CD8-positive, alpha-beta memory T cell (primary cell): ENCODE measurements around the gene CHRNA4. TPM values are rescaled to one million over a fixed set of nuclear protein-coding genes. Genes with fewer than 3 reads are reported as not detected.

Experiments used
- CTCF ChIA-PET: fragments of 350-600 bp; sonication (Branson Sonifier 250); formaldehyde crosslinking; loops from one replicate; lab custom pipeline; 2021; ENCODE audit warnings: antibody characterized with exemption; lab: Charles Lee
- POLR2A ChIA-PET: fragments of 350-600 bp; sonication (Branson Sonifier 250); formaldehyde crosslinking; loops from one replicate; lab custom pipeline; 2021; ENCODE audit warnings: antibody characterized with exemption; lab: Charles Lee
- DNase-seq, 5 donors: peaks; one replicate each; pipeline versions ENCODE4 v3.0.0 to v3.0.0-alpha.2; 2020 to 2022; ENCODE audit warnings: mixed read lengths in 1 of 5
- H3K27ac ChIP-seq: one replicate; pipeline ENCODE4 v1.7.0; 2013; ENCODE audit warnings: low read depth, mild to moderate bottlenecking, low read length, moderate library complexity
- H3K27me3 ChIP-seq: 2 replicates; pipeline ENCODE4 v1.7.0; 2013; ENCODE audit warnings: low read length, mild to moderate bottlenecking; ENCODE audit not compliant: insufficient read depth, poor library complexity, severe bottlenecking
- H3K36me3 ChIP-seq: 2 replicates; pipeline ENCODE4 v1.7.0; 2013; ENCODE audit warnings: mild to moderate bottlenecking, low read length, moderate library complexity; ENCODE audit not compliant: insufficient read depth
- H3K4me1 ChIP-seq: 2 replicates; pipeline ENCODE4 v1.7.0; 2013; ENCODE audit warnings: mild to moderate bottlenecking, low read length, moderate library complexity; ENCODE audit not compliant: insufficient read depth
- H3K4me3 ChIP-seq: 2 replicates; pipeline ENCODE4 v1.7.0; 2013; ENCODE audit warnings: mild to moderate bottlenecking, low read length
- H3K9me3 ChIP-seq: 2 replicates; pipeline ENCODE4 v1.7.0; 2013; ENCODE audit warnings: mild to moderate bottlenecking, low read length
- H3K27ac Mint-ChIP-seq, 8 donors: one replicate each; pipeline ENCODE4 v1.8.0; 2020 to 2021; ENCODE audit warnings: mixed read lengths in 8 of 8, mild to moderate bottlenecking in 6 of 8, inconsistent platforms in 3 of 8, moderate library complexity in 3 of 8
- H3K27me3 Mint-ChIP-seq, 2 donors: one replicate each; pipeline ENCODE4 v1.8.0; 2020 to 2021; ENCODE audit warnings: mixed read lengths in 2 of 2, mild to moderate bottlenecking in 1 of 2, moderate library complexity in 1 of 2
- H3K36me3 Mint-ChIP-seq, 3 donors: one replicate each; pipeline ENCODE4 v1.8.0; 2020 to 2021; ENCODE audit warnings: mixed read lengths in 3 of 3, inconsistent platforms in 1 of 3, mild to moderate bottlenecking in 1 of 3
- H3K4me1 Mint-ChIP-seq, 3 donors: one replicate each; pipeline ENCODE4 v1.8.0; 2020 to 2021; ENCODE audit warnings: mixed read lengths in 3 of 3, inconsistent platforms in 1 of 3, mild to moderate bottlenecking in 1 of 3
- H3K4me3 Mint-ChIP-seq, 7 donors: one replicate each; pipeline ENCODE4 v1.8.0; 2020 to 2021; ENCODE audit warnings: mixed read lengths in 7 of 7, mild to moderate bottlenecking in 6 of 7, moderate library complexity in 4 of 7, inconsistent platforms in 2 of 7
- H3K9me3 Mint-ChIP-seq, 5 donors: one replicate each; pipeline ENCODE4 v1.8.0; 2020 to 2022; ENCODE audit warnings: mixed read lengths in 5 of 5, mild to moderate bottlenecking in 3 of 5, moderate library complexity in 2 of 5, inconsistent platforms in 1 of 5
- polyA plus RNA-seq: library from polyadenylated mRNA; unstranded; fragments of 300-500 nt; fragmentation: Illumina TruSeq; gene quantifications from one replicate; pipeline ENCODE4 v1.2.3, GENCODE V29; 2021
- total RNA-seq, 2 experiments: library from RNA; stranded (reverse); gene quantifications; one replicate each; pipeline ENCODE4 v1.2.3, GENCODE V29; 2021

Gene CHRNA4
- total and polyA plus RNA-seq, 3 experiments from 2014 or later = not detected

- no peaks in the 10 kb centered on the region for H3K9me3 ChIP-seq
- H3K36me3 ChIP-seq = no peaks in the 10 kb centered on the region
- H3K4me1 ChIP-seq = no peaks in the 10 kb centered on the region
- Mint-ChIP-seq H3K4me1 (no peaks in the 10 kb centered on the region), H3K4me3 (no peak overlapping the region), H3K36me3 (no peaks in the 10 kb centered on the region), H3K27me3 (peaks cover 4 to 5% of the 10 kb centered on the region in 2 donors), H3K27ac (no peak overlapping the region), H3K9me3 (no peaks in the 10 kb centered on the region)
- H3K27me3 ChIP-seq = no peaks in the 10 kb centered on the region
- DNase-seq = no peak
- CTCF ChIA-PET = interaction anchor here (1.5 kb wide), 1 partner anchor 13 kb away, joined by 3 read pairs; no protein-coding TSS in a partner anchor
- H3K4me3 ChIP-seq = no peak overlapping the region
- POLR2A ChIA-PET = interaction anchor here (0.7 kb wide), 1 partner anchor 34 kb away, joined by 6 read pairs; no protein-coding TSS in a partner anchor
- no peak overlapping the region for H3K27ac ChIP-seq
Measured at GRCh38 chr20:63317061-63317460, 44.1 kb downstream of the CHRNA4 start.

GRCh38 chr20:63316502-63316921 lies 44.6 kb downstream of the CHRNA4 start:
- Mint-ChIP-seq H3K4me1 (no peaks in the 10 kb centered on the region), H3K27ac (no peak overlapping the region), H3K4me3 (no peak overlapping the region), H3K27me3 (peaks cover 4 to 5% of the 10 kb centered on the region in 2 donors), H3K36me3 (no peaks in the 10 kb centered on the region), H3K9me3 (no peaks in the 10 kb centered on the region)
- no peaks in the 10 kb centered on the region for H3K4me1 ChIP-seq
- CTCF ChIA-PET = interaction anchor here (1.5 kb wide), 1 partner anchor 13 kb away, joined by 3 read pairs; no protein-coding TSS in a partner anchor
- no peak overlapping the region for H3K27ac ChIP-seq
- POLR2A ChIA-PET = no interaction called here
- H3K9me3 ChIP-seq = no peaks in the 10 kb centered on the region
- H3K4me3 ChIP-seq = no peak overlapping the region
- no peaks in the 10 kb centered on the region for H3K27me3 ChIP-seq
- no peaks in the 10 kb centered on the region for H3K36me3 ChIP-seq
- peak in 2 of 5 donors; percentile 0 to 25 for DNase-seq

GRCh38 chr20:63315731-63316491 lies 45.2 kb downstream of the CHRNA4 start:
- CTCF ChIA-PET = no interaction called here
- Mint-ChIP-seq H3K27ac (no peak overlapping the region), H3K36me3 (no peaks in the 10 kb centered on the region), H3K27me3 (peaks cover 4 to 5% of the 10 kb centered on the region in 2 donors), H3K4me1 (no peaks in the 10 kb centered on the region), H3K9me3 (no peaks in the 10 kb centered on the region), H3K4me3 (no peak overlapping the region)
- POLR2A ChIA-PET = no interaction called here
- Histone ChIP-seq H3K9me3 (no peaks in the 10 kb centered on the region), H3K27ac (no peak overlapping the region), H3K36me3 (no peaks in the 10 kb centered on the region), H3K4me1 (no peaks in the 10 kb centered on the region), H3K4me3 (no peak overlapping the region), H3K27me3 (no peaks in the 10 kb centered on the region)
- peak in 1 of 5 donors; percentile 0 for DNase-seq

GRCh38 chr20:63315240-63315689 lies 45.9 kb downstream of the CHRNA4 start:
- H3K27me3 Mint-ChIP-seq = peaks cover 5 to 7% of the 10 kb centered on the region in 2 donors
- Histone ChIP-seq H3K27ac (no peak overlapping the region), H3K27me3 (no peaks in the 10 kb centered on the region), H3K9me3 (no peaks in the 10 kb centered on the region), H3K4me1 (no peaks in the 10 kb centered on the region), H3K4me3 (no peak overlapping the region), H3K36me3 (no peaks in the 10 kb centered on the region)
- no peak overlapping the region for H3K4me3 Mint-ChIP-seq
- ChIA-PET CTCF (no interaction called here), POLR2A (no interaction called here)
- H3K27ac Mint-ChIP-seq = no peak overlapping the region
- peak in 1 of 5 donors; percentile 38 for DNase-seq
- no peaks in the 10 kb centered on the region for H3K4me1 Mint-ChIP-seq
- H3K9me3 Mint-ChIP-seq = no peaks in the 10 kb centered on the region
- no peaks in the 10 kb centered on the region for H3K36me3 Mint-ChIP-seq

GRCh38 chr20:63314566-63315239 lies 46.4 kb downstream of the CHRNA4 start:
- no peak overlapping the region for H3K27ac Mint-ChIP-seq
- Histone ChIP-seq H3K9me3 (no peaks in the 10 kb centered on the region), H3K27ac (no peak overlapping the region), H3K36me3 (no peaks in the 10 kb centered on the region), H3K4me1 (no peaks in the 10 kb centered on the region), H3K4me3 (no peak overlapping the region), H3K27me3 (no peaks in the 10 kb centered on the region)
- POLR2A ChIA-PET = no interaction called here
- H3K4me1 Mint-ChIP-seq = no peaks in the 10 kb centered on the region
- H3K27me3 Mint-ChIP-seq = peaks cover 5 to 9% of the 10 kb centered on the region in 2 donors
- no peaks in the 10 kb centered on the region for H3K36me3 Mint-ChIP-seq
- CTCF ChIA-PET = no interaction called here
- DNase-seq = peak in 1 of 5 donors; percentile 33
- no peaks in the 10 kb centered on the region for H3K9me3 Mint-ChIP-seq
- H3K4me3 Mint-ChIP-seq = no peak overlapping the region

- H3K27ac ChIP-seq = no peak overlapping the region
- DNase-seq = peak in 1 of 5 donors; percentile 20
- H3K4me3 ChIP-seq = no peak overlapping the region
- Mint-ChIP-seq H3K4me1 (no peaks in the 10 kb centered on the region), H3K27ac (no peak overlapping the region), H3K9me3 (no peaks in the 10 kb centered on the region), H3K36me3 (no peaks in the 10 kb centered on the region), H3K4me3 (no peak overlapping the region), H3K27me3 (peaks cover 5 to 11% of the 10 kb centered on the region in 2 donors)
- ChIA-PET CTCF (no interaction called here), POLR2A (no interaction called here)
- H3K27me3 ChIP-seq = no peaks in the 10 kb centered on the region
- no peaks in the 10 kb centered on the region for H3K4me1 ChIP-seq
- H3K36me3 ChIP-seq = no peaks in the 10 kb centered on the region
- no peaks in the 10 kb centered on the region for H3K9me3 ChIP-seq
Measured at GRCh38 chr20:63314015-63314471, 47.1 kb downstream of the CHRNA4 start.

GRCh38 chr20:63313349-63314014 lies 47.7 kb downstream of the CHRNA4 start:
- Histone ChIP-seq H3K27me3 (no peaks in the 10 kb centered on the region), H3K4me3 (no peak overlapping the region), H3K36me3 (no peaks in the 10 kb centered on the region), H3K9me3 (no peaks in the 10 kb centered on the region), H3K27ac (no peak overlapping the region), H3K4me1 (no peaks in the 10 kb centered on the region)
- Mint-ChIP-seq H3K36me3 (no peaks in the 10 kb centered on the region), H3K4me1 (no peaks in the 10 kb centered on the region), H3K27ac (no peak overlapping the region), H3K9me3 (no peaks in the 10 kb centered on the region), H3K4me3 (no peak overlapping the region), H3K27me3 (peaks cover 5 to 11% of the 10 kb centered on the region in 2 donors)
- peak in 1 of 5 donors; percentile 35 for DNase-seq
- ChIA-PET CTCF (no interaction called here), POLR2A (no interaction called here)
